ENCODE data around the gene THUMPD1. TPM values are rescaled to one million over a fixed set of nuclear protein-coding genes. Genes with fewer than 3 reads are reported as not detected.
"Not testable (repeated sequence)": the region's sequence is repeated elsewhere in the genome, so short reads cannot be mapped to it uniquely, and the experiment has no call there.

Gene THUMPD1
- total RNA-seq, 1 donor from 2014 or later = 41.1 TPM

GRCh38 chr16:20729141-20729540 lies 12.5 kb downstream of the THUMPD1 start:
- Mint-ChIP-seq H3K4me1 (no peaks in the 10 kb centered on the region), H3K27ac (no peak overlapping the region), H3K4me3 (no peak overlapping the region), H3K36me3 (ENCODE audit: low read depth) (peaks cover 19% of the 10 kb centered on the region), H3K27me3 (no peaks in the 10 kb centered on the region), H3K9me3 (no peaks in the 10 kb centered on the region)
- CTCF ChIA-PET = interaction anchor here (0.7 kb wide), 1 partner anchor 31 kb away, joined by 3 read pairs; the partner anchor contains the start of gene ACSM1
- POLR2A ChIA-PET = interaction anchor here (0.6 kb wide), 1 partner anchor 882 kb away, joined by 7 read pairs; no protein-coding TSS in a partner anchor
- ATAC-seq (ENCODE audit: low read depth) (no peak), DNase-seq (no peak)
- TF ChIP-seq CTCF (IDR thresholded peaks at IDR 0.05) = no peak
- intact Hi-C loops (cut with micrococcal nuclease) = no loop called here

- ATAC-seq (ENCODE audit: low read depth) (no peak), DNase-seq (no peak)
- no peaks in the 10 kb centered on the region for H3K4me1 Mint-ChIP-seq
- intact Hi-C loops (cut with micrococcal nuclease) = no loop called here
- CTCF ChIA-PET = interaction anchor here (1.7 kb wide), 1 partner anchor 27 kb away, joined by 3 read pairs; no protein-coding TSS in a partner anchor
- peaks cover 12% of the 10 kb centered on the region for H3K36me3 Mint-ChIP-seq (ENCODE audit: low read depth)
- H3K27me3 Mint-ChIP-seq = no peaks in the 10 kb centered on the region
- POLR2A ChIA-PET = no interaction called here
- no peak overlapping the region for H3K4me3 Mint-ChIP-seq
- TF ChIP-seq CTCF (IDR thresholded peaks at IDR 0.05) = no peak
- H3K9me3 Mint-ChIP-seq = no peaks in the 10 kb centered on the region
- no peak overlapping the region for H3K27ac Mint-ChIP-seq
These were observed 14.4 kb downstream of the THUMPD1 start for GRCh38 chr16:20727181-20727580.

GRCh38 chr16:20726661-20727060 lies 15.0 kb downstream of the THUMPD1 start:
- ATAC-seq (ENCODE audit: low read depth) = no peak

GRCh38 chr16:20720251-20720650 lies 21.4 kb downstream of the THUMPD1 start:
- H3K9me3 Mint-ChIP-seq = no peaks in the 10 kb centered on the region
- no peak for DNase-seq
- ChIA-PET POLR2A (no interaction called here), CTCF (no interaction called here)
- no peaks in the 10 kb centered on the region for H3K4me1 Mint-ChIP-seq
- intact Hi-C loops (cut with micrococcal nuclease) = no loop called here
- no peak overlapping the region for H3K4me3 Mint-ChIP-seq
- H3K27ac Mint-ChIP-seq = no peak overlapping the region
- H3K27me3 Mint-ChIP-seq = no peaks in the 10 kb centered on the region
- TF ChIP-seq CTCF (IDR thresholded peaks at IDR 0.05) = no peak
- peaks cover 1% of the 10 kb centered on the region for H3K36me3 Mint-ChIP-seq (ENCODE audit: low read depth)
- no peak for ATAC-seq (ENCODE audit: low read depth)

More at GRCh38 chr16:20726661-20727060, 15.0 kb downstream of the THUMPD1 start:
- POLR2A ChIA-PET = no interaction called here
- intact Hi-C loops (cut with micrococcal nuclease) = no loop called here
- Mint-ChIP-seq H3K9me3 (no peaks in the 10 kb centered on the region), H3K36me3 (ENCODE audit: low read depth) (peaks cover 12% of the 10 kb centered on the region), H3K4me1 (no peaks in the 10 kb centered on the region), H3K27ac (no peak overlapping the region), H3K4me3 (no peak overlapping the region), H3K27me3 (no peaks in the 10 kb centered on the region)
- no peak for TF ChIP-seq CTCF (IDR thresholded peaks at IDR 0.05)
- CTCF ChIA-PET = interaction anchor here (1.7 kb wide), 1 partner anchor 27 kb away, joined by 3 read pairs; no protein-coding TSS in a partner anchor
- DNase-seq = no peak

GRCh38 chr16:20717718-20718117 lies 23.9 kb downstream of the THUMPD1 start:
- intact Hi-C loops (cut with micrococcal nuclease); H3K4me1 Mint-ChIP-seq; H3K27me3 Mint-ChIP-seq; H3K27ac Mint-ChIP-seq; POLR2A ChIA-PET; H3K36me3 Mint-ChIP-seq (ENCODE audit: low read depth); CTCF ChIA-PET; H3K4me3 Mint-ChIP-seq; H3K9me3 Mint-ChIP-seq; DNase-seq; ATAC-seq (ENCODE audit: low read depth): not testable (repeated sequence)
